Stimulated activated naive CD8-positive, alpha-beta T cell treated with anti-CD3 and anti-CD28 coated beads, Interleukin-15, amount 100 ng/mL, for 72 hours (primary cell): ENCODE measurements around the gene PDE8B.
A peak's percentile ranks its signal among the peaks of the same experiment; 100 is the strongest.

Experiments
- ATAC-seq: fragments of 150-1000 bp; cut with Tn5 transposase; 2 replicates; pipeline ENCODE4 v1.10.0; 2021; ENCODE audit warnings: mild to moderate bottlenecking, moderate library complexity
- DNase-seq, 2 donors: peaks; one replicate each; pipeline ENCODE4 v3.0.0; 2021 to 2022
- H3K27ac Mint-ChIP-seq, 2 donors: one replicate each; pipeline ENCODE4 v1.8.0; 2022; ENCODE audit warnings: mild to moderate bottlenecking in 2 of 2, mixed read lengths in 2 of 2, moderate library complexity in 2 of 2
- H3K27me3 Mint-ChIP-seq: one replicate; pipeline ENCODE4 v1.8.0; 2022; ENCODE audit warnings: mixed read lengths
- H3K4me1 Mint-ChIP-seq: one replicate; pipeline ENCODE4 v1.8.0; 2022; ENCODE audit warnings: mild to moderate bottlenecking, mixed read lengths
- H3K4me3 Mint-ChIP-seq, 2 donors: one replicate each; pipeline ENCODE4 v1.8.0; 2022; ENCODE audit warnings: mild to moderate bottlenecking in 2 of 2, mixed read lengths in 2 of 2, moderate library complexity in 1 of 2
- H3K9me3 Mint-ChIP-seq, 2 donors: one replicate each; pipeline ENCODE4 v1.8.0; 2022; ENCODE audit warnings: mixed read lengths in 2 of 2

Gene PDE8B

GRCh38 chr5:77281969-77282336 lies 71.5 kb downstream of the PDE8B start:
- H3K4me1 Mint-ChIP-seq = peaks cover 11% of the 10 kb centered on the region
- peaks cover 37% of the 10 kb centered on the region for H3K27me3 Mint-ChIP-seq
- no peaks in the 10 kb centered on the region for H3K9me3 Mint-ChIP-seq
- H3K4me3 Mint-ChIP-seq = no peak overlapping the region
- ATAC-seq = no peak
- DNase-seq = no peak
- no peak overlapping the region for H3K27ac Mint-ChIP-seq

- no peak for ATAC-seq
These were observed 72.0 kb downstream of the PDE8B start for GRCh38 chr5:77282337-77283027.

GRCh38 chr5:77285251-77285841 lies 74.9 kb downstream of the PDE8B start:
- no peak for ATAC-seq
- H3K27ac Mint-ChIP-seq = no peak overlapping the region
- no peak overlapping the region for H3K4me3 Mint-ChIP-seq
- H3K27me3 Mint-ChIP-seq = peaks cover 48% of the 10 kb centered on the region
- H3K4me1 Mint-ChIP-seq = no peaks in the 10 kb centered on the region
- H3K9me3 Mint-ChIP-seq = no peaks in the 10 kb centered on the region
- DNase-seq = no peak

More at GRCh38 chr5:77282337-77283027, 72.0 kb downstream of the PDE8B start:
- H3K27me3 Mint-ChIP-seq = peaks cover 43% of the 10 kb centered on the region
- H3K4me1 Mint-ChIP-seq = peaks cover 8% of the 10 kb centered on the region
- H3K4me3 Mint-ChIP-seq = no peak overlapping the region
- no peak for DNase-seq
- no peaks in the 10 kb centered on the region for H3K9me3 Mint-ChIP-seq
- no peak overlapping the region for H3K27ac Mint-ChIP-seq

GRCh38 chr5:77292026-77292757 lies 81.7 kb downstream of the PDE8B start:
- peaks cover 0 to 6% of the 10 kb centered on the region in 2 donors for H3K9me3 Mint-ChIP-seq
- H3K4me3 Mint-ChIP-seq = no peak overlapping the region
- peaks cover 48% of the 10 kb centered on the region for H3K27me3 Mint-ChIP-seq
- no peak overlapping the region for H3K27ac Mint-ChIP-seq
- no peaks in the 10 kb centered on the region for H3K4me1 Mint-ChIP-seq
- no peak for DNase-seq
- ATAC-seq = no peak

GRCh38 chr5:77294185-77294584 lies 83.7 kb downstream of the PDE8B start:
- no peak overlapping the region for H3K27ac Mint-ChIP-seq
- peaks cover 54% of the 10 kb centered on the region for H3K27me3 Mint-ChIP-seq

GRCh38 chr5:77295863-77296378 lies 85.4 kb downstream of the PDE8B start:
- ATAC-seq (no peak), DNase-seq (no peak)
- H3K27me3 Mint-ChIP-seq = peaks cover 54% of the 10 kb centered on the region
- peaks cover 0 to 6% of the 10 kb centered on the region in 2 donors for H3K9me3 Mint-ChIP-seq
- peak overlapping the region in 1 of 2 donors; percentile 83 for H3K27ac Mint-ChIP-seq
- H3K4me1 Mint-ChIP-seq = no peaks in the 10 kb centered on the region
- no peak overlapping the region for H3K4me3 Mint-ChIP-seq

More at GRCh38 chr5:77294185-77294584, 83.7 kb downstream of the PDE8B start:
- ATAC-seq (no peak), DNase-seq (no peak)
- Mint-ChIP-seq H3K4me3 (no peak overlapping the region), H3K9me3 (peaks cover 0 to 6% of the 10 kb centered on the region in 2 donors), H3K4me1 (no peaks in the 10 kb centered on the region)

- peaks cover 47% of the 10 kb centered on the region for H3K27me3 Mint-ChIP-seq
These were observed 87.7 kb downstream of the PDE8B start for GRCh38 chr5:77298146-77298545.

GRCh38 chr5:77300451-77300850 lies 90.0 kb downstream of the PDE8B start:
- Mint-ChIP-seq H3K4me3 (no peak overlapping the region), H3K27ac (no peak overlapping the region), H3K9me3 (peaks cover 0 to 6% of the 10 kb centered on the region in 2 donors), H3K4me1 (peaks cover 11% of the 10 kb centered on the region), H3K27me3 (peaks cover 41% of the 10 kb centered on the region)
- DNase-seq (no peak), ATAC-seq (no peak)

More at GRCh38 chr5:77298146-77298545, 87.7 kb downstream of the PDE8B start:
- Mint-ChIP-seq H3K4me3 (no peak overlapping the region), H3K27ac (no peak overlapping the region), H3K9me3 (peaks cover 0 to 6% of the 10 kb centered on the region in 2 donors), H3K4me1 (peaks cover 7% of the 10 kb centered on the region)
- no peak for ATAC-seq
- DNase-seq = no peak

GRCh38 chr5:77301447-77301883 lies 91.0 kb downstream of the PDE8B start:
- peaks cover 37% of the 10 kb centered on the region for H3K27me3 Mint-ChIP-seq
- no peak overlapping the region for H3K4me3 Mint-ChIP-seq
- peaks cover 11% of the 10 kb centered on the region for H3K4me1 Mint-ChIP-seq
- ATAC-seq = no peak
- no peak for DNase-seq
- no peak overlapping the region for H3K27ac Mint-ChIP-seq
- H3K9me3 Mint-ChIP-seq = no peaks in the 10 kb centered on the region

- H3K4me3 Mint-ChIP-seq = no peak overlapping the region
- H3K27ac Mint-ChIP-seq = peak overlapping the region in 1 of 2 donors; percentile 21
- H3K9me3 Mint-ChIP-seq = no peaks in the 10 kb centered on the region
- no peak for ATAC-seq
- DNase-seq = no peak
- peaks cover 35% of the 10 kb centered on the region for H3K27me3 Mint-ChIP-seq
- H3K4me1 Mint-ChIP-seq = peaks cover 11% of the 10 kb centered on the region
These were observed 91.8 kb downstream of the PDE8B start for GRCh38 chr5:77302247-77302646.

- H3K4me1 Mint-ChIP-seq = peaks cover 11% of the 10 kb centered on the region
- H3K27me3 Mint-ChIP-seq = peaks cover 34% of the 10 kb centered on the region
- no peak overlapping the region for H3K27ac Mint-ChIP-seq
- H3K9me3 Mint-ChIP-seq = no peaks in the 10 kb centered on the region
- H3K4me3 Mint-ChIP-seq = no peak overlapping the region
- DNase-seq (no peak), ATAC-seq (peak; percentile 54)
These were observed 92.2 kb downstream of the PDE8B start for GRCh38 chr5:77302653-77303052.

GRCh38 chr5:77304388-77304787 lies 93.9 kb downstream of the PDE8B start:
- no peak overlapping the region for H3K4me3 Mint-ChIP-seq

GRCh38 chr5:77305222-77305846 lies 94.9 kb downstream of the PDE8B start:
- no peak overlapping the region for H3K4me3 Mint-ChIP-seq
- peaks cover 11% of the 10 kb centered on the region for H3K4me1 Mint-ChIP-seq
- peak overlapping the region in 1 of 2 donors; percentile 45 for H3K27ac Mint-ChIP-seq
- H3K9me3 Mint-ChIP-seq = no peaks in the 10 kb centered on the region
- ATAC-seq = no peak
- peaks cover 25% of the 10 kb centered on the region for H3K27me3 Mint-ChIP-seq
- DNase-seq = no peak

More at GRCh38 chr5:77304388-77304787, 93.9 kb downstream of the PDE8B start:
- Mint-ChIP-seq H3K27ac (no peak overlapping the region), H3K4me1 (peaks cover 11% of the 10 kb centered on the region), H3K9me3 (no peaks in the 10 kb centered on the region), H3K27me3 (peaks cover 25% of the 10 kb centered on the region)
- no peak for DNase-seq
- ATAC-seq = no peak

- H3K27me3 Mint-ChIP-seq = peaks cover 25% of the 10 kb centered on the region
- DNase-seq (no peak), ATAC-seq (no peak)
- no peak overlapping the region for H3K4me3 Mint-ChIP-seq
- peaks cover 11% of the 10 kb centered on the region for H3K4me1 Mint-ChIP-seq
- no peaks in the 10 kb centered on the region for H3K9me3 Mint-ChIP-seq
- no peak overlapping the region for H3K27ac Mint-ChIP-seq
These were observed 95.5 kb downstream of the PDE8B start for GRCh38 chr5:77305956-77306355.

GRCh38 chr5:77306531-77306930 lies 96.1 kb downstream of the PDE8B start:
- H3K9me3 Mint-ChIP-seq = no peaks in the 10 kb centered on the region
- DNase-seq (no peak), ATAC-seq (no peak)
- no peak overlapping the region for H3K27ac Mint-ChIP-seq
- peaks cover 11% of the 10 kb centered on the region for H3K4me1 Mint-ChIP-seq
- no peak overlapping the region for H3K4me3 Mint-ChIP-seq
- peaks cover 25% of the 10 kb centered on the region for H3K27me3 Mint-ChIP-seq
